Stimulated activated CD8-positive, alpha-beta memory T cell treated with anti-CD3 and anti-CD28 coated beads, Interleukin-7, amount 100 ng/mL, for 24 hours (primary cell): ENCODE data around the gene PLXNB1.
A peak's percentile ranks its signal among the peaks of the same experiment; 100 is the strongest.
"Not testable (repeated sequence)": the region's sequence is repeated elsewhere in the genome, so short reads cannot be mapped to it uniquely, and the experiment has no call there.

Experiments
- DNase-seq: peaks from one replicate; pipeline ENCODE4 v3.0.0-alpha.2; 2020; ENCODE audit warnings: low read depth

PLXNB1 gene

DNA sequence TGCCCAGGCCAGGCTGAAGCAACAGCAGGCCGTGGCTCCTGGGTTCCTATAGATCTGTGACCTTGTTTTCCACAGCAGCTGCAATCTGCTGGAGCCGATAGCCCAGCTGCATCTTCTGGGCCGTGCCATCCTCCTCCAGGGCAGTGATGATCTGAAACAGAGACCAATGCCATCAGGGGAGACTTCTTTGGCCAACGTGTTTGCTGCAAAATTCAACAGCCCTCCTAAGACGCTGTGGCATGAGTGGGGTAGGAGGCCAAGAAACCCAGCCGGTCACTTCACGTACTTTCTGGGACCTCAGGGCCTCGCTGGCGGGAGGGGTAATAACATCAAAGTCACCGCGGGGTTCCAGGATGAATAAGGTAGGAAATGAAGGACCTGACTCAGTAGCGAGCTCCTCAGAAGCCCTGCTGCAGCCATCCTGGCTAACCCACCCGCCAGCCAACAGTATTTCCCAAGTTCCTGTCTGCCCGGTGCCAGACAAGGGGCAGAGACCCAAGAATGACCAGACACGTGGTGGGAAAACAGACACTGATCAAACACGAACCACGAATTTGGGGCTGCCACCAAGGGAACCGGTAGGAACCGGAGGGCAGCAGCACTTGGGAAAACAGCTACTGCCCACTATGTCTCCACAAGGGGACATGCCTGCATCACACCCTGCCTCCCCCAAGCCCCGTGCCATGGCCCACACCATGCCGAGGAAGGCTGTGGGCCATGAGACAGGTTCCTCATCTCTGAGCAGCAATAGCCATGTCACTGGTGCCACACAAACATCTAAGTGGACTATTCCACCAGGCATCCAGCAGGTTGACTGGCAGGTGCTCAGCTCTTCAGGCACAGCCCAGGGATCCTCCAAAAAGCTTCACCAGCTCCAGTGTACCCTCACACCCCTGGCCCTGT lies 25.2 kb downstream of the PLXNB1 start:
- no peak for DNase-seq

DNA sequence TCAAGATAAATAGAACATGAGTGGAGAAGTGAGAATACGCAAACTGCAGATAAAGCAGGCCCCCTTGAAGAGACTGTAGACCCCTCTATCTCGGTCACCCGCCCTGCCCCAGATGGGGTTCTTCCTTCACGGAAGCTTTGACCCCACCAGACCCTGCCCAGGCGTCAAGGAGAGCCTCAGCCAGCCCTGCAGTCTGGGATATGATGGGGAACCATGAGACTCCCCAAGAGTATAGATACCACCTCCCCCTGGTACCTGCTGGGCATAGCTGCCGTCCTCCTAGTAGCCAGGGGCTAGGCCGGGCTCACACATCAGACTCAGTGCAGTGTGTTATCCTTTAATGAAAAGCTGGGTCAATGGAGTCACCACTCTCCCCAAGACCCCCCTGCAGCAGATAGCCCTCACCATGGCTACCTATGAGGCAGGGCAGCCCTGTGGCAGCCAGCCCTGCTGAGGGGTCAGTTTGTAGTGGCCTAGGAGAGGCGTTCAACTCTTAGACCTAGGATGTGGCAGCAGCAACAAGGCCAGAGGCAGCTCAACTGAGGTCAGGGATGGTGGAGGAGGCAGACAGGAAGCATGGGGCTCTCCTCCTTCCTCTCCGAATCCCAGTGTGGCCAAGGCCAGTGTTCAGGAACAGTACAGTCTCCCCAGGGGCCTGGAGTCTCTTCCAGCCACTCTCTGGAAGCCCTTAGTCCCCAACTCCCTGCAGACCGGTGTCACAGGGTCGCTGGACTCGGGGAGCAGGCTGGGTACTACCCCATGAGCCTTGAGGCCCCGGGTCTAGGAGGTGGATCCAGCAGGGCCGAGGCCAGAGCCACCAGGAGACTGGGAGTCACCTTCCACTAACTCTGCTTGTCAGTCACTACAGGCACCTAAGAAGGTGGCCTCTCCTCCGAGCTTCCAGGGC lies 26.1 kb downstream of the PLXNB1 start:
- DNase-seq, result no peak

DNA sequence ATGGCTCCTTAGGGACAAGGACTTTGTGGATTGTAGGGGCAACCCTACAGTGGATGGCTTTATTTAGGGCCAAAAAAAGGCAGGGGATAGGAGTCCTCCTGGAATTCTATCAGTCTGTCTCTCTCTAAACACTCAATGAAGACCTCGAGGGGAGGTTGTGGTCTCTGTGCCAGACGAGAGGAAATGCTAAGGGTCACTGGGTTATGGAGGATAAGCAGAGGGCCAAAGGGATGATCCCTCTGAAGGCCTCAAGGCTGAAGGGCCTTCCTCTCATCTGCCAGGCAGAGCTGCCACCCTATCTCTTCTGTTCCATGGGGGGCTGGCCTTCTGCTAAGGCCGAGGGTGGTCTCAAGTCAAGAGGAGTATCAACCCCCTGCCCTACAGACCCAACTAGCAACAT lies 27.0 kb downstream of the PLXNB1 start:
- DNase-seq, result no peak

DNA sequence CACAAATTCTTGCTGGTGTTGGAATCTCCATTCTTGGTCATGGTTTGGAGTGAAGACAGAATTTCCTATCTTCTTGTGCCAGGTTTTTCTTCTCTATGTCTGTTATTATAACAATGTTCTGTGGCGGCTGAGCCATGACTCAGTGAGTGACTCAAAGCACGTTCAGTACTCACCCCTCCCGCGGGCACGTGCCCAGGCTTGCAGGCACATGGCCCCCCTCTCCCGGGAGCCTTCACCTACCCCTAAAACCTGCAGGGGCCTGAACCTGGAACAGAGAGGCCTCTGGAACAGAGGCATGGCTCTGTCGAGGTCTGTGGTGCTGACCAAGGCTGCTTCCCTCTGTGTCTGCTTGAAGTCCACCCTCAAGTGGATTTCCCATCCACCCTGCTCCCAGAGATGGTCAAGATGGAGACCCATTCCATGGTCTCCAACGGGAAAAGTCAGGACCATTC lies 27.6 kb downstream of the PLXNB1 start:
- DNase-seq, result no peak

DNA sequence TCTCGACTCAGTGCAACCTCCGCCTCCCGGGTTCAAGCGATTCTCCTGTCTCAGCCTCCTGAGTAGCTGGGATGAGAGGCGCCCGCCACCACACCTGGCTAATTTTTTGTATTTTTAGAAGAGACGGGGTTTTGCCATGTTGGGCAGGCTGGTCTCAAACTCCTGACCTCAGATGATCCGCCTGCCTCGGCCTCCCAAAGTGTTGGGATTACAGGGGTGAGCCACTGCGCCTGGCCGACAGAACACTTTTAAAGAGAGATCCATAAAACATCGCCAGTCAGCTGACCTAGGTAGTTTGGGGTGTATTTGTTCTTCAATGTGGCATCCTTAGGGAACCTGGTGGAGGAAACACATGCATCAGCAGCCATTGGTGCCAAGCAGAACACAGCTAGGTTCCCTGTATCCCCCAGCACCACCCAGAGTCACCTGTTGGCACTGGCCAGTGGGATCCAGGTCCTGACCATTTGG lies 28.4 kb downstream of the PLXNB1 start:
- not testable (repeated sequence) for DNase-seq

DNA sequence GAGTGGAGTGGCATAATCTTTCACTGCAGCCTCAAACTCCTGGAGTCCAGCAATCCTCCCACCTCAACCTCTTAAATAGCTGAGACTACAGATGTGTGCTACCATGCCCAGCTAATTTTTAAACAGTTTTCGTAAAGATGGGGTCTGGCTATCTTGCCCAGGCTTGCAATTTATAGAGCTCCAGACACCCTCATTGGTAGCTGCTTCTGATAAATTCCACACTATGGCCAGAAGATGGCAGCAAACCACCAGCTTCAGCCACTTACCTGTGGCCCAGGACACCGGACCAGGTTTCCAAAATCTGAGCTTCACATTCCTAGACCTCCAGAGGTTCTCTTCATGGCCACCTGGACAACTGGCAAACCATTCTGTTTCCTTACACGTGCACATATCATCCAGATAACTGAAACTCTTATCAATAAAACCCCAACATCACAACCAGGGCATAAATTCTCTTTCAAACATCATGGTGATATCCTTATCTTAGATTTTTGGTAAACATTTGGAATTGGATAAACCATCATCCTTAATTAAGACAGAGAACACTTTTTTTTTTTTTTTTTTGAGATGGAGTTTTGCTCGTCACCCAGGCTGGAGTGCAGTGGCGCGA lies 29.0 kb downstream of the PLXNB1 start:
- DNase-seq, result peak; percentile 21

DNA sequence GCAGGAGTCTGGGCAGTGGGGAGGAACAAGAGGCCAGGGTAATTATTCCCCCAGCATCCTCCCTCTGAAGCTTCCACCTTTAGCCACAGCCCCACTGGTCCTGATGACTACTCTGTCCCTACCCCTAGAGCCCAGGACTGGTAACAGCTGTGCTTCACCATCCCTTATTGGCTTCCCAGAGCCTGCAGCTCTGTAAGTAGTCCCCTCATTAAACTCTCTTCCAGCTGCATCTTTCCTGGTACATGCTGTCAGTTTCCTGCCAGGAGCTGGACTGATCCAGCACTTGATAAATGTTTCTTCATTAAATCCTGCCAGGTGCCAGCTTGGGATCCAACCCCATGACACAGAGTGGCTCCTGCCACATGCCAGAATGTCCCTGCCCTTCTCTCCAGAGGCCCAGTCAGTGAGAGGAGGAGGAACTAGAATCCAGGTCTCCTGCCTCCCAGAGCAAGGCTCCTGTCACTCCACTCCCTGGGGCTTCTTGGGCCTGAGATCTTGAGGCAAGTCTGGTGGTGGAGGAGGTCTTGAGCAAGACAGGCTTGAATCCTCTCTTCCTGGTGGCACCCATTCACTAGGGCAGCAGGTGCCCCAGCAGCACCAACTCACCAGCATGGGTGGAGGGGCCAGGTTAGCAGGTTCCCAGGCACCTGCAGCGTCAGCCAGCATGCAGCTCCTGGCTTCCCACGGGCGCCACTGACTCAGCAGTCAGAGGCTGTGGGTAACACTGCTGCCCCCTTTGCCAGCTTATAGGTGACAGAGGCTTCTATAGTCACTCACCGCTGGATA lies 30.3 kb downstream of the PLXNB1 start:
- no peak for DNase-seq

DNA sequence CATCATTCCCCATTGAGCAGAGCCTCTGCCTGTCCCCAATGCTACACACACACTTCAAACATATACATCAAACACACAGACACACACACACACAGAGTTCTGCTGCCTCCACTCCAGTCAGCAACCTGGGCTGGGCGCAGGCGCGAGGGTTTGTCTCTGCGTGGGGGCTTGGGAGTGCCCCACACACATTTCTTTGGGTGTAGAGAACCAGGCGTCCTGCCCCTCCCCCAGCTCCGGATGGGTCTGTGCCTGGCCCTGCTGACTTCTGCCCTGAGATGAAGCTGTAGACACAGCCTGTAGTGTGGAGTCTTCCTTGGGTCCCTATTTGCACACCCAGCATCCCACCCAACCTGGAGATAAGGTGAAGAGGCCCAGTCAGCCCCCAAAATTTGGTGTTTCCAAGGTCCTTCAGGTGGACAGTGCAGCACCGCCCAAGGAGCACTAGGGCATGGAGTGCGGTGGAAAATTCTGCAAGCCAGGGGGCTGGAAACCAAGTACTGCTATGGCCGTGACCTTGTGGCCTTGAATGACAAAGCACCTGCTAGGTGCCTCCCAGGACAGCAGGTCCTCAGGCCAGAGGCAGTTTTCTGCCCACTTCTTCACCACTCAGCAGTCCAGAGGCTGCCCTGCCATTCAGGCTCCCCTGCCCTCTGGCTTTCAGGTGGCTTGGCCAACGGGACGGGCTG lies 31.0 kb downstream of the PLXNB1 start:
- no peak for DNase-seq

DNA sequence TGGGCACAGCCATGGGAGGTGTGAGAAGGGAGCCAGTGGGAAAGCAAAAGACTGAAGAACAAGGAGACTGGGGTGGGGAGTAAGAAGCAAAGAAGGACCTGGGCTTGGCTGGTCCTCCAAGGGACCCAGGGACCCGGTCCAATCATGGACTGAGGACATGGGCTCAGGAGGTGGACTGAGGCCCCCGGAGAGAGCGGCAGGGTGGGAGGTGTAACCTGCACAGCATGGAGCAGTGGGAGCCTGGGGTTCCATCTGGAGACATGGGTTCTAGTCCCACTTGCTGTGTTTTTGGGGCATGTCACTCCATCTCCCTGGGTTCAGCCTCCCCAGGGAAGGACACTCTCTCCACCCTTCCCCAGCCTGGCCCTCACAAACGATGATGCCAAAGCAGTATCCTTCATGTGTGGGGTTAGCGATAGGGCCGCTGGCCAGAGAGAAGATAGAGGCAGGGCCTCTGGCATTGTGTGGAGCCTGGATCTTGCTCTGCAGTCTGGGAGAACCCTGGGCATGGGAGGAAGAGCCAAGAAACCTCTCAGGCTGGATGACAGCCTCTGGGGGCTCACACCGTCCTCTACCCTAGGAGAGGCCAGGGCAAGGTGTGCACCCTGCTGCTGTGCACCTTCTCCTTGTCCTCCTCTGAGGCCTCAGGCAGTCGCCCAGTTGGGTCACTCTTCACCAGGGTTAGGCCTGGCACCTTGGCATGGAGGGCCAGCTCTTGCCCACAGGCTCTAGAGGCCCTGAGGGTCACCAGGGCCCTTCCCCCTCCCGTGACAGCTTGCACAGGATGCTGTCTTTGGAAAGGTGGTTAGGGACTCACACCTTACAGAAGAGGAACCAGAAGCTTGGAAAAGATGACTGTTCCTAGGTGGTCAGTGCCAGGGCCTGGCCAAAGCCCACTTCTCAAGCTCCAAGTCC lies 31.9 kb downstream of the PLXNB1 start:
- no peak for DNase-seq

DNA sequence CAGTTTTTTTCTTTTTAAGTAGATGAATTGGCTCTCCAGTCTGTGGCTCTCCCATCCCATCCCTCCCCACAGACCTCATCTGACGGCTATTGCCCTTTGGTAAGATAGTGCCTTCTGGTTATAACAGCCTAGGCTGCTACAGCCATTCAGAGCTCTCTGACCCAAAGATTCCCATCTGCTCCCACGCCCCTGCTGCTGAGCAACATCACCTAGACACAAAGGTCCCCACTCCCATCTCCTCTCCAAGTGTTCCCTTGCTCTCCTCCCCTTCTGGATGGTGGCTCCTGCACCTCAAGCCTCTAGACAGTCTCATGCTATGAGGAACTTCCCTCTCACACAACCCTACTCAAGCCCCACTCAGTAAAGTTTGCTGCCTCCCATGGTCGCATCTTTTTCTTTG lies 34.2 kb downstream of the PLXNB1 start:
- DNase-seq, result no peak

DNA sequence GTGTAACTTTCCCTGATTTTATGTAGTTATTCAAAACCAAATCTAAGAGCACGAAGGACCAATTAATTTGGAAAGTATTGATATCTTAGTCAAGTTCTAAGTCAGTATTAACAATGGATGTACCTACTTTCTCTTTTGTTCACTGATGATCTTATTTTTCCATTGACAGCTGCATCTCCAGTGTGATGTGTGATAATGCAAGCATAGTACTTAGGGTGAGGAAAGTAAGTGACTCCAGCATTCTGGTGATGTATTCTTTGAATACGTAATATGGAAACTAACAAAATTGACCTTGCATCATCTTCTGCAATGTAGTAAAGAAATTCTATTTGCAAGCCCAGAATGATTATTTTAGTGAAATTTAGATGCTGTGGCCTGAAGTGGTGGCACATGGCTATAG lies 35.5 kb downstream of the PLXNB1 start:
- no peak for DNase-seq

DNA sequence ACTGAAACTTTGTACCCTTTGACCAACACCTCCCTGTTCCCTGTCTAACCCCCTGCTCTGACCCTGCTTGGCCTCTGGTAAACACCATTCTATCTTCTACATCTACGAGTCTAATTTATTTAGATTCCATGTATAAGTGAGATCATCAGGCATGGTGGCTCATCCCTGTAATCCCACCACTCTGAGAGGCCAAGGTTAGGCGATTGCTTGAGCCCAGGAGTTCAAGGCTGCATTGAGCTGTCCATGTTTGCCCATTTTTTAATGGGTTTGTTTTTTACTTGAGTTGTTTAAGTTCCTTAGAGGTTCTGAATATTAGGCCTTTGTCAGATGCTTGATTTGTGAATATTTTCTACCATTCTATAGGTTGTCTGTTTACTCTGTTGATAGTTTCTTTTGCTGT lies 40.9 kb downstream of the PLXNB1 start:
- DNase-seq, result no peak

DNA sequence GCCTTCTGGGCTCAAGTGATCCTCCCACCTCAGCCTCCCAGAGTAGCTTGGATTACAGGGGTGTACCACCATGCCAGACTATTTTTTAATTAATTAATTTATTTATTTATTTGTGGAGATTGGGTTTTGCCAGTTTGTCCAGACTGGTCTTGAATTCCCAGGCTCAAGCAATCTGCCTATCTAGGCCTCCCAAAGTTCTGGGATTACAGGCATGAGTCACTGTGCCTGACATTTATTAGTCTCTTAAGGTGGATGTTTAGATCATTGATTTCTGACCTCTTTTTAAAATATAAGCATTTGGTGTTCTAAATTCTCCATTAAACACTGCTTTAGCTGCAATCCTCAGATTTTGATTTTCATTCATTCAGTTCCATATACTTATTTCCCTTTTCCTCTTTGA lies 42.3 kb downstream of the PLXNB1 start:
- no peak for DNase-seq

DNA sequence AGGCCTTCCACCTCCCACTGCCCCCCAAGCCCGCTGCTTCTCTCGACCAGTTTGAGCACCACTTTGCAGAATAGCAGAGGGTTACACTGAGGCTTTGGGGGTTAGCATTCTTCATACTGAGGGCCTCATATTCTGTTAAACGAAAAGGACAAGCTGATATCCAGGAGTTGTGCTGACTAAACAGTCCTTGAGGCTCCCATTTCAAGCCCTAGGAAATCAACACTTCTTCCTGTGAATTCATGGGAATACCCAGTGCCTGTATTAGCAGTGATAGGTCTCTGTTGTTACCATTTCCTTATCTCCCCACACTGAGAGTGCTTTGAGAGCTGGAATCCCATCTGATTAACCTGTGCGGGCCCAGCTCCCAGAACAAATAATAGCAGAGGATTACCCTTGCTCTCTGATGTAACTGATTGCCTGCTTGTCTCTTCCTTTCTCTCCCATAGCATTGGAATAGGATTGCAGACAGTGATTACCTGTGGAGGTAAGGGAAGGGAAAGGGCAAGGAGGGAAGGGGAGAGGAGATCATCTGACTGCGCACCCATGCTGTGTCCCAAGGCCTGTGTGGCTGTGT lies 56.9 kb downstream of the PLXNB1 start:
- no peak for DNase-seq

DNA sequence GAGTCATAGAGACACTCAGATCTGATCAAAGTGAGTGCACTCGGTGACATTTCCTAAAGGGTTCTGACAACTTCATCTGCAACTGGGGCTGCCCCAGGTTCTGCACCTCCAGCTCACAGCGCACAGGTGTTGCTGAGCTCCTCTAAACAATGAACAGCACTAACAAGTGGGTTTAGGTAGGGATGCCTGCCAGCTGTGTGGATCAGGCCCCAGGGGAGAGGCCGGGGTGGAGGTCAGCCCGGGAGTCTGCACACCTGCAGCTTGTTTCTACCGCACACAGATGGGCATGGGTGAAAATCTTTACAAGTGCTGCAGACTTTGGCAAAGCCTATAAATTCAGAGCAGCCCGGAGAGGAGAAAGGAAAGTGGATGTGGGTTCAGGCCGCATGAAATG lies 57.5 kb downstream of the PLXNB1 start:
- DNase-seq, result no peak

DNA sequence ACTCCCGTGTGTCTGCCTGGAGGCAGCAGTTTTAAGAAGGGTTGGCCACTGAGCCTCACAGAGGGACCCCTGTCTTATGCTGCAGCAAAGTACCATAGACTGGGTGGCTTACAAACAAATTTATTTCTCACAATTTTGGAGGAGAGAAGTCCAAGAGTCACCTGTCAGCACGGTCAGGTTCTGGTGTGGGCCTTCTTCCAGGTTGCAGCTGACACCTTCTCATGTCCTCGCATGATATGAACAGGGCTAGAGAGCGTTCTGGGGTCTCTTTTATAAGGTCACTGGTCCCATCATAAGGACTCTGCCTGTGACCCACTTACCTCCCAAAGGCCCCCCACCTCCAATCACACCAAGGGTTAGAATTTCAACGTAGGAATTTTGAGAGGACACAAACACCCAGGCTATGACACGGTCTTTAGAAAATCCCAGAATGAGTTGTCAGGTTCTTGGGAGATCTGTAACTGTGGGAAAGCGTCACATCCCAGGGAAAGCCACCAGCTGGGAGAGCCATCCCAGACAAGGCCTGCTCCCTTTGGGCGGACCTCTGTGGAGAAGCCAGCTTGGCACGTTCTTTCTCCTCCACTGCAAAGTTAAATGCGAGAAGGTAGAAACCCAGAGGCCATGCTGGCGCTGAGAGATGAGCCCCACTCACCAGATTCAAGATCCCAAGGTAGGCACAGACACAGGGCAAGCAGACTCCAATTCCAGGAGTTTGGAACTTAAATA lies 58.1 kb downstream of the PLXNB1 start, which contains the start of gene FBXW12:
Gene FBXW12, plus strand, starts transcription at position 569 of the 726 bp plus-strand sequence. CDS start 549 bp downstream, outside the sequence.
- no peak for DNase-seq

DNA sequence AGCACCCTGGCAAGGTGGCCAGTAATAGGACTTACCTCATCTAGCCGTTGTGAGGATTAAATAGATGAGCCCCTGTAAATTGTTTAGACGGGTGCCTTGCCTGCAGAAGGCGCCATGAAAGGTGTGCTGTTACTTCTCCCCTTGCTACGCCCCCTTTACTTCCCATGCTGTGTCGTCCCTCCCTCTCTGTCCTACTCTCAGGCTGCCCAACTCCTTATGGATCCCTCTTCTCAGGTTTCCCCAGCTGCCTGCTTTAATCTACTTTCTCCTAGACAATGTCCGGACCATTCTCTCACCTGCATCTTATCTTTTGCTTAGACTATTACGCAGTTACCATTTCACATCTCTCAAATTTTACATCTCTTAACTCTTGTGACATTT lies 59.6 kb downstream of the PLXNB1 start:
- no peak for DNase-seq

DNA sequence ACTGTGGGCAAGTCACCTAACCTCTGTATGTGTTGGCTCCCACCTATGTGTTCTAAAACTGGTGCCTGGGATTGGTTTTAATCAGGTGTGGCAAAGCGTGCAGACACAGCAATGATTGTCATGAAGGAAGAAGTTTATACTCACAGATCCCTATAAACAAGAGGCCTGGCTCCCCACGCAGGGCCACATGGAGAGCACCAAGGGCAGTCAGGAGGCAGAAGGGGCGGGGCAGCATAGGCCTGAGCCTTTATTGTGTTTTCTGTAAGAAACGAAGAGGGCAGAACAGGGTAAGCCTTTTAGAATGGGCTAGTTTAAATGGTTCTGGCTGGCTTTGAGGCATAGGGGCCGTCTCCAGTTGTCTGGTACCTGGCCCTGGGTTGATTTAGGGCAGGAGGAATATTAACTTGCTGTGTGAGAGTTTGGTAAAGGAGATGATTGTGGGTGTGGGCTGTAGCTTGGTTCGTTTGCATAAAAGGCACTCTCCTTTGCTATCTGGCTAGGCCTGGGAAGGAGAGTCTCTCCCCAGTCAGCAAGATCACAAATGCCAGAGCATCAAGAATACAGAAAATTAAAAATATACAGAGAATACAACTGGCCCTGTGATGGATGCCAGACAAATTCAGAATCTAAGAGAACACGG lies 60.1 kb downstream of the PLXNB1 start:
- no peak for DNase-seq
